ENCODE results near the gene PSEN1. TPM values are rescaled to one million over a fixed set of nuclear protein-coding genes. Genes with fewer than 3 reads are reported as not detected.

The PSEN1 gene
- total RNA-seq, 4 donors from 2014 or later, result 21.4 to 49.0 (median 24.5) TPM

GRCh38 chr14:73241481-73242165 lies 105.3 kb downstream of the PSEN1 start:
- in situ Hi-C loops (cut with MboI; ENCODE audit: low sequenced_read_pairs in 4 of 4), result no loop called here
- Histone ChIP-seq H3K36me3 (no peaks in the 10 kb centered on the region), H3K27me3 (peaks cover 51 to 60% (median 59%) of the 10 kb centered on the region in 3 donors), H3K4me3 (no peak overlapping the region), H3K4me1 (peaks cover 8 to 24% of the 10 kb centered on the region in 2 donors), H3K27ac (no peak overlapping the region), H3K9me3 (no peaks in the 10 kb centered on the region)
- ATAC-seq (no peak), DNase-seq (no peak)
- TF ChIP-seq POLR2A (IDR thresholded peaks at IDR 0.05), result no peak
- TF ChIP-seq CTCF (IDR thresholded peaks at IDR 0.05 in 4 of 5, conservative IDR thresholded peaks at IDR 0.05 in 1 of 5), result no peak
- intact Hi-C loops (cut with DNase I; ENCODE audit: low total_unique reads), result no loop called here

GRCh38 chr14:73242357-73242901 lies 106.1 kb downstream of the PSEN1 start:
- no peaks in the 10 kb centered on the region for H3K9me3 ChIP-seq
- TF ChIP-seq CTCF (IDR thresholded peaks at IDR 0.05 in 4 of 5, conservative IDR thresholded peaks at IDR 0.05 in 1 of 5), result no peak
- TF ChIP-seq POLR2A (IDR thresholded peaks at IDR 0.05), result no peak
- ATAC-seq, result no peak
- no peak overlapping the region for H3K27ac ChIP-seq
- H3K36me3 ChIP-seq, result no peaks in the 10 kb centered on the region
- intact Hi-C loops (cut with DNase I; ENCODE audit: low total_unique reads), result no loop called here
- no peak for DNase-seq
- peaks cover 48 to 57% (median 51%) of the 10 kb centered on the region in 3 donors for H3K27me3 ChIP-seq
- in situ Hi-C loops (cut with MboI; ENCODE audit: low sequenced_read_pairs in 4 of 4), result no loop called here
- peaks cover 8 to 23% of the 10 kb centered on the region in 2 donors for H3K4me1 ChIP-seq
- H3K4me3 ChIP-seq, result no peak overlapping the region

- in situ Hi-C loops (cut with MboI; ENCODE audit: low sequenced_read_pairs in 4 of 4) (no loop called here), intact Hi-C loops (cut with DNase I; ENCODE audit: low total_unique reads) (no loop called here)
- no peak for TF ChIP-seq POLR2A (IDR thresholded peaks at IDR 0.05)
- TF ChIP-seq CTCF (IDR thresholded peaks at IDR 0.05 in 4 of 5, conservative IDR thresholded peaks at IDR 0.05 in 1 of 5), result no peak
- ATAC-seq, result no peak
- Histone ChIP-seq H3K4me3 (no peak overlapping the region), H3K4me1 (peaks cover 8 to 16% of the 10 kb centered on the region in 2 donors), H3K9me3 (no peaks in the 10 kb centered on the region), H3K27ac (no peak overlapping the region), H3K27me3 (peaks cover 39 to 47% (median 41%) of the 10 kb centered on the region in 3 donors), H3K36me3 (no peaks in the 10 kb centered on the region)
- DNase-seq, result no peak
Observed at GRCh38 chr14:73243341-73243740, 107.0 kb downstream of the PSEN1 start.

GRCh38 chr14:73243748-73244147 lies 107.4 kb downstream of the PSEN1 start:
- Histone ChIP-seq H3K4me1 (peaks cover 8 to 15% of the 10 kb centered on the region in 2 donors), H3K4me3 (no peak overlapping the region), H3K27ac (no peak overlapping the region), H3K36me3 (no peaks in the 10 kb centered on the region), H3K27me3 (peaks cover 35 to 43% (median 37%) of the 10 kb centered on the region in 3 donors), H3K9me3 (no peaks in the 10 kb centered on the region)
- in situ Hi-C loops (cut with MboI; ENCODE audit: low sequenced_read_pairs in 4 of 4) (no loop called here), intact Hi-C loops (cut with DNase I; ENCODE audit: low total_unique reads) (no loop called here)
- ATAC-seq, result no peak
- DNase-seq, result no peak
- no peak for TF ChIP-seq POLR2A (IDR thresholded peaks at IDR 0.05)
- no peak for TF ChIP-seq CTCF (IDR thresholded peaks at IDR 0.05 in 4 of 5, conservative IDR thresholded peaks at IDR 0.05 in 1 of 5)
